Transverse colon (tissue), 4 donors: ENCODE results near the gene SLC13A1. TPM values are rescaled to one million over a fixed set of nuclear protein-coding genes. Genes with fewer than 3 reads are reported as not detected.

Source experiments
- DNase-seq: peaks from one replicate; pipeline ENCODE4 v3.0.0-alpha.2; 2019
- H3K27ac ChIP-seq, 4 donors: fragments of 200-600 bp; sonication (generic); 2 replicates each; pipeline ENCODE4 v1.5.1; 2016 to 2018; ENCODE audit warnings: inconsistent platforms in 4 of 4
- H3K27me3 ChIP-seq: fragments of 200-600 bp; sonication (generic); 2 replicates; pipeline ENCODE4 v1.5.1; 2017; ENCODE audit warnings: inconsistent platforms
- H3K36me3 ChIP-seq, 4 donors: fragments of 200-600 bp; sonication (generic); 2 replicates each; pipeline ENCODE4 v1.5.1; 2017 to 2019; ENCODE audit warnings: inconsistent platforms in 4 of 4
- H3K4me1 ChIP-seq, 4 donors: fragments of 200-600 bp; sonication (generic); 2 replicates each; pipeline ENCODE4 v1.5.1; 2017 to 2020; ENCODE audit warnings: inconsistent platforms in 4 of 4
- H3K4me3 ChIP-seq, 4 donors: fragments of 200-600 bp; sonication (generic); 1 replicate in 1 of 4; 2 replicates in 3 of 4; pipeline versions ENCODE4 v1.5.1 to v1.6.1; 2017 to 2019; ENCODE audit warnings: inconsistent platforms in 4 of 4
- H3K9me3 ChIP-seq, 2 donors: fragments of 200-600 bp; sonication (generic); 2 replicates each; pipeline ENCODE4 v1.5.1; 2017 to 2019; ENCODE audit warnings: inconsistent platforms in 2 of 2
- CTCF ChIP-seq, 5 experiments: fragments of 200-600 bp in 3 of 5; fragments of 450-650 bp in 2 of 5; sonication (generic) in 3 of 5; IDR thresholded peaks; 1 replicate in 2 of 5; 2 replicates in 3 of 5; pipeline ENCODE4 v1.5.1; 2016 to 2017; ENCODE audit warnings: antibody characterized with exemption in 5 of 5, inconsistent platforms in 3 of 5, mild to moderate bottlenecking in 2 of 5, moderate library complexity in 1 of 5
- EP300 ChIP-seq: sonication (generic); formaldehyde crosslinking; IDR thresholded peaks from one replicate; pipeline ENCODE4 v1.6.1; 2017; ENCODE audit warnings: antibody characterized with exemption, low read depth
- POLR2A ChIP-seq: fragments of 450-650 bp; IDR thresholded peaks from one replicate; pipeline ENCODE4 v1.6.1; 2016; ENCODE audit warnings: antibody characterized with exemption, mild to moderate bottlenecking, moderate library complexity
- POLR2AphosphoS5 ChIP-seq, 3 donors: sonication (generic); formaldehyde crosslinking; IDR thresholded peaks; one replicate each; pipeline ENCODE4 v1.6.1; 2016; ENCODE audit warnings: antibody characterized with exemption in 3 of 3
- WGBS, 2 donors: methylation state at CpG; one replicate each; pipeline ENCODE4 v1.1.5; 2018; ENCODE audit warnings: low coverage in 1 of 2; 5-methylcytosine and 5-hydroxymethylcytosine counted together
- in situ Hi-C, 4 donors: fragments of 200-750 bp; cut with MboI; loops; one replicate each; pipeline versions ENCODE4 v1.15.0 to v1.15.1; 2017; ENCODE audit warnings: low sequenced_read_pairs in 3 of 4, low pct_ligation_motif_present in 1 of 4, low pct_unique_long_range_greater_than_20kb in 1 of 4
- intact Hi-C: fragments of 100-400 bp; cut with DNase I; formaldehyde crosslinking; loops from one replicate; pipeline ENCODE4 v1.15.1; 2023; ENCODE audit warnings: low total_unique reads
- total RNA-seq, 4 donors: library from RNA; depleted of rRNA; stranded (reverse); fragments of >200 nt; gene quantifications; one replicate each; pipeline ENCODE4 v1.1.0, GENCODE V29; 2016

The SLC13A1 gene
- total RNA-seq, 4 donors from 2014 or later, result 2.1 to 7.5 TPM; not detected in 2

DNA sequence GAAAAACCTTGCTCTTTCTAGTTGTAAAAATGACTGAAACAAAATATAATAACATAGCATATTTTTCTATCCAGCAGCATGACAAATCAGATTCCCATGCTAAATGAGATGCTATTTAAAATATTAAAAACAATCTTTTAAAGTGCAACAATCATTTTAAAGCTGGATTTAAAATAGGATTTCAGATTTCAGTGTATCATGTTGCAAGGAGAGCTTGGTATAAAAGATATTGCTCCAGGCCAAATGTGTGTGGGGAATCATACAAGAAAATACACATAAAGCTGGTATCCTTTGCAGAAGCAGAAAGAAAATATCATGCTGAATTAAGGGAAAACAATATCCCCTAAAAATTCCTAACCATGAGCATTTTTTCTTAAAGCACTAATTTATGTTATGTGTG is 42.2 kb downstream of the SLC13A1 start:
- intact Hi-C loops, result loop anchor here (10.0 kb wide), 1 partner anchor 943 kb away; no protein-coding TSS in a partner anchor

DNA sequence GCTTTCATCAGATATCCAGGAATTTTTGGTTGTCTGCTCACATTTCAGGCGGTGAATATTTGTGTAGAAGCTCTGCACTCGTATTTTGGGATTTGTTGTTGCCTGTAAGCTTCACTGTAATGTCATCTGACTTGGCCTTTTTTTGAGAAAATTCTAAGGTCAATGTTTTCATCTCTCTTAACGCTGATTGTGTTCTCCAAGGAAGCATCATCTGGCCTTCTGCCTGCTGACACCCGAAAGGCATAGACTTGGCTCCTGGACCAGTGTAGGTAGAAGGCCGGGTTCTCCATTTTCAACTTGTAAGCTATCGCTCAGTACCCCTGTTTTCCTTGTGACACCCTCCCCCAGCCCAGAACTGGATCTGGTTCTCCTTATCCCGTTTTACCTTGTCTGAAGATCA is 44.2 kb downstream of the SLC13A1 start:
- intact Hi-C loops, result loop anchor here (10.0 kb wide), 1 partner anchor 941 kb away; no protein-coding TSS in a partner anchor
- no peaks in the 10 kb centered on the region for H3K4me1 ChIP-seq
- in situ Hi-C loops, result no loop called here
- H3K4me3 ChIP-seq, result no peak overlapping the region
- no peaks in the 10 kb centered on the region for H3K36me3 ChIP-seq
- no peak for DNase-seq
- no peaks in the 10 kb centered on the region for H3K27me3 ChIP-seq
- TF ChIP-seq EP300 (no peak), POLR2A (no peak)
- no peak overlapping the region for H3K27ac ChIP-seq
- no peaks in the 10 kb centered on the region for H3K9me3 ChIP-seq
- 73 to 86% methylated on average over 3 to 7 of the region's 7 CpGs for WGBS, 2 donors

More for the DNA sequence above, 42.2 kb downstream of the SLC13A1 start:
- no peak overlapping the region for H3K27ac ChIP-seq
- in situ Hi-C loops, result no loop called here
- H3K4me1 ChIP-seq, result no peaks in the 10 kb centered on the region
- DNase-seq, result no peak
- H3K27me3 ChIP-seq, result no peaks in the 10 kb centered on the region
- TF ChIP-seq CTCF (IDR thresholded peaks at IDR 0.05) (no peak), POLR2A (no peak), EP300 (no peak), POLR2AphosphoS5 (IDR thresholded peaks at IDR 0.05) (no peak)
- H3K36me3 ChIP-seq, result no peaks in the 10 kb centered on the region
- H3K4me3 ChIP-seq, result no peak overlapping the region
- H3K9me3 ChIP-seq, result no peaks in the 10 kb centered on the region

- Histone ChIP-seq H3K9me3 (no peaks in the 10 kb centered on the region), H3K27me3 (no peaks in the 10 kb centered on the region), H3K36me3 (no peaks in the 10 kb centered on the region), H3K4me3 (no peak overlapping the region), H3K4me1 (no peaks in the 10 kb centered on the region), H3K27ac (no peak overlapping the region)
- WGBS, 2 donors, result 2 to 13% methylated on average over 3 of the region's 3 CpGs
- intact Hi-C loops, result loop anchor here (10.0 kb wide), 1 partner anchor 940 kb away; no protein-coding TSS in a partner anchor
- in situ Hi-C loops, result no loop called here
- TF ChIP-seq EP300 (no peak), CTCF (IDR thresholded peaks at IDR 0.05) (peak; percentile 64 to 75 (median 72)), POLR2AphosphoS5 (IDR thresholded peaks at IDR 0.05) (no peak)
- DNase-seq, result peak; percentile 80
Measured at GRCh38 chr7:123154231-123154860, 45.4 kb downstream of the SLC13A1 start.

GRCh38 chr7:123151443-123151842 is 48.3 kb downstream of the SLC13A1 start:
- Histone ChIP-seq H3K4me1 (no peaks in the 10 kb centered on the region), H3K9me3 (no peaks in the 10 kb centered on the region), H3K36me3 (no peaks in the 10 kb centered on the region), H3K27me3 (no peaks in the 10 kb centered on the region), H3K27ac (no peak overlapping the region), H3K4me3 (no peak overlapping the region)
- in situ Hi-C loops (no loop called here), intact Hi-C loops (loop anchor here (10.0 kb wide), 1 partner anchor 937 kb away; no protein-coding TSS in a partner anchor)
- 73 to 87% methylated on average over 3 of the region's 3 CpGs for WGBS, 2 donors
- DNase-seq, result no peak
- TF ChIP-seq POLR2AphosphoS5 (IDR thresholded peaks at IDR 0.05) (no peak), EP300 (no peak)

DNA sequence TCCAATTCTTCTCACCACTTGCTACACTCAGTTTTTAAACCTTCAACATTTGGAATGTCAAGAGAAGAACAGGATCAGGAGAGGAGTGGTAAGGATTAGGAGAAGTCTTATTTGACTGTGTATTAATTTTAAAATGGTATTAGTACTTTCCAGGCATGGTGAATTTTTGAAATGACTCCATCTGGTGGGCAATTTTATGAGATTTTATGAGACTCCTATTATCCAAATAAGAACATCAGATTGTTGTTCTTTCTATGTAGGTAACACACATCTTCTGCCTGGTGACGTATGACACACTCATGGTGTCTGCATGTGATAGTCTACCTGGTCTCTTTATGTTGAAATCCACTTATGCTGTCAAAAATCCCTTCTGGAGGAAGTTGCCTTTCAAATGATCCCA is 51.0 kb downstream of the SLC13A1 start:
- Histone ChIP-seq H3K27ac (no peak overlapping the region), H3K27me3 (no peaks in the 10 kb centered on the region), H3K9me3 (no peaks in the 10 kb centered on the region), H3K4me1 (no peaks in the 10 kb centered on the region), H3K36me3 (no peaks in the 10 kb centered on the region), H3K4me3 (no peak overlapping the region)
- WGBS, 2 donors, result 87% methylated on average over 1 of the region's 1 CpG; no CpG with 5 or more reads in 1 of the 2 donors
- DNase-seq, result no peak
- no peak for TF ChIP-seq CTCF (IDR thresholded peaks at IDR 0.05)
- no peak for TF ChIP-seq POLR2A
- TF ChIP-seq POLR2AphosphoS5 (IDR thresholded peaks at IDR 0.05), result no peak
- no peak for TF ChIP-seq EP300
- intact Hi-C loops (no loop called here), in situ Hi-C loops (no loop called here)
